HG03025 (cell line): ENCODE measurements around the gene FKBP5.
"Not testable (repeated sequence)": the region's sequence is repeated elsewhere in the genome, so short reads cannot be mapped to it uniquely, and the experiment has no call there.

Experiments
- ATAC-seq: cut with Tn5 transposase; IDR thresholded peaks from one replicate; pipeline ENCODE4 v1.9.1; 2021; ENCODE audit warnings: mild to moderate bottlenecking, moderate library complexity; ENCODE audit not compliant: unreplicated experiment, low FRiP score

Gene FKBP5

GRCh38 chr6:35626401-35626800 lies 62.3 kb downstream of the FKBP5 start:
- ATAC-seq, result no peak

- ATAC-seq, result no peak
Measured at GRCh38 chr6:35624341-35625070, 64.2 kb downstream of the FKBP5 start.

- ATAC-seq, result no peak
Measured at GRCh38 chr6:35622283-35622682, 66.4 kb downstream of the FKBP5 start.

- ATAC-seq, result no peak
Measured at GRCh38 chr6:35620706-35621105, 68.0 kb downstream of the FKBP5 start.

- no peak for ATAC-seq
Measured at GRCh38 chr6:35613762-35614161, 75.0 kb downstream of the FKBP5 start.

- no peak for ATAC-seq
Measured at GRCh38 chr6:35611240-35611639, 77.5 kb downstream of the FKBP5 start.

GRCh38 chr6:35610830-35611229 lies 77.9 kb downstream of the FKBP5 start:
- ATAC-seq, result no peak

- no peak for ATAC-seq
Measured at GRCh38 chr6:35609588-35609987, 79.1 kb downstream of the FKBP5 start.

- ATAC-seq, result no peak
Measured at GRCh38 chr6:35607517-35608233, 81.0 kb downstream of the FKBP5 start.

- ATAC-seq, result no peak
Measured at GRCh38 chr6:35605600-35605999, 83.1 kb downstream of the FKBP5 start.

- ATAC-seq, result no peak
Measured at GRCh38 chr6:35603326-35604202, 85.2 kb downstream of the FKBP5 start.

GRCh38 chr6:35602133-35602946 lies 86.4 kb downstream of the FKBP5 start:
- ATAC-seq, result no peak

- ATAC-seq, result no peak
Measured at GRCh38 chr6:35601331-35602132, 87.2 kb downstream of the FKBP5 start.

GRCh38 chr6:35600659-35601125 lies 88.0 kb downstream of the FKBP5 start:
- ATAC-seq, result no peak

- ATAC-seq, result no peak
Measured at GRCh38 chr6:35599761-35600658, 88.7 kb downstream of the FKBP5 start.

GRCh38 chr6:35598621-35599020 lies 90.1 kb downstream of the FKBP5 start:
- ATAC-seq, result not testable (repeated sequence)

- ATAC-seq, result no peak
Measured at GRCh38 chr6:35596448-35597442, 92.0 kb downstream of the FKBP5 start.
